Stimulated activated CD8-positive, alpha-beta memory T cell treated with anti-CD3 and anti-CD28 coated beads, Interleukin-4, amount 100 ng/mL, for 1 hour (primary cell): ENCODE results near the gene AHDC1.
"Not testable (repeated sequence)": the region's sequence is repeated elsewhere in the genome, so short reads cannot be mapped to it uniquely, and the experiment has no call there.

ENCODE experiments used
- DNase-seq, 2 donors: peaks; one replicate each; pipeline ENCODE4 v3.0.0-alpha.2; 2020; ENCODE audit warnings: low read depth in 2 of 2, low spot score in 1 of 2

AHDC1 gene

GRCh38 chr1:27551953-27552312, 52.0 kb downstream of the AHDC1 start:
- no peak for DNase-seq

GRCh38 chr1:27551170-27551952, 52.6 kb downstream of the AHDC1 start:
- DNase-seq: no peak

- DNase-seq: no peak
These were observed 53.3 kb downstream of the AHDC1 start for GRCh38 chr1:27550510-27551169.

- DNase-seq: no peak
These were observed 54.0 kb downstream of the AHDC1 start for GRCh38 chr1:27549807-27550408.

GRCh38 chr1:27548858-27549719, 54.9 kb downstream of the AHDC1 start:
- no peak for DNase-seq

GRCh38 chr1:27548136-27548853, 55.6 kb downstream of the AHDC1 start:
- no peak for DNase-seq

- DNase-seq: no peak
These were observed 56.5 kb downstream of the AHDC1 start for GRCh38 chr1:27547220-27548116.

GRCh38 chr1:27545876-27546275, 58.1 kb downstream of the AHDC1 start:
- no peak for DNase-seq

- DNase-seq: no peak
These were observed 58.7 kb downstream of the AHDC1 start for GRCh38 chr1:27545271-27545670.

GRCh38 chr1:27544834-27545233, 59.1 kb downstream of the AHDC1 start:
- no peak for DNase-seq

- no peak for DNase-seq
These were observed 60.7 kb downstream of the AHDC1 start for GRCh38 chr1:27543284-27543683.

- DNase-seq: no peak
These were observed 61.3 kb downstream of the AHDC1 start for GRCh38 chr1:27542463-27543273.

- no peak for DNase-seq
These were observed 63.8 kb downstream of the AHDC1 start for GRCh38 chr1:27539901-27540861.

GRCh38 chr1:27538793-27539192, 65.2 kb downstream of the AHDC1 start:
- DNase-seq: no peak

- not testable (repeated sequence) for DNase-seq
These were observed 65.7 kb downstream of the AHDC1 start for GRCh38 chr1:27538305-27538676.

GRCh38 chr1:27536767-27537166, 67.2 kb downstream of the AHDC1 start:
- DNase-seq: no peak

GRCh38 chr1:27536010-27536757, 67.8 kb downstream of the AHDC1 start:
- DNase-seq: no peak
